ENCODE results near the gene TICRR. TPM values are rescaled to one million over a fixed set of nuclear protein-coding genes. Genes with fewer than 3 reads are reported as not detected.
A peak's percentile ranks its signal among the peaks of the same experiment; 100 is the strongest.

Gene TICRR
- polyA plus RNA-seq, 2 of the 4 experiments (the other 2 are of a cell fraction), result 7.8 to 11.6 TPM

DNA sequence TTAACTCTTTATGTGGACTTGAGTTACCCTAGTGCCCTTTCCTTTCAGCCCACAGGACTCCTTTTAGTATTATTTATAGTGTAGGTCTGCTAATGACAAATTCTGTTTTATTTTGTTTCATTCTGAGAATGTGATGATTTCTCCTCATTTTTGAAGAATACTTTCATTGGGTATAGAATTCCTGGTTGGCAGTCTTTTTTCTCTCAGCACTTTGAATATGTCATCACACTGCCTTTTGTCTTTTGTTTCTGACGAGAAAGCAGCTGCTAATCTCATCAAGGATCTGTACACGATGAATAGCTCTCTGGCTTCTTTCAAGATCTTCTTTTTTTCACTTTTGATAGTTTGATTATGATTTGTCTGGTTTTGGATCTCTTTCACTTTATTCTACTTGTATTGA lies 37.8 kb downstream of the TICRR start:
- DNase-seq (ENCODE audit: low read depth in 1 of 2, low spot score in 1 of 2), result no peak
- ATAC-seq, result no peak
- Histone ChIP-seq H3K27ac (no peak overlapping the region), H3K4me2 (no peak overlapping the region), H3K4me1 (no peaks in the 10 kb centered on the region), H3K4me3 (no peak overlapping the region), H3K9me3 (peaks cover 10% of the 10 kb centered on the region; the same call in 1 of the 3 replicates)
- FAIRE-seq, result no peak
- ChIA-PET POLR2A (no interaction called here), CTCF (interaction anchor here (0.8 to 2.3 kb wide), 3 partner anchors 14 to 117 kb away, joined by 3 to 7 read pairs (median 4); no protein-coding TSS in a partner anchor)
- TF ChIP-seq ZNF302 (CRISPR knock-in tag; IDR thresholded peaks at IDR 0.05), result no peak
- TF ChIP-seq MAFK (IDR thresholded peaks at IDR 0.05; ENCODE audit: partially characterized antibody), result no peak
- TF ChIP-seq CHD2 (IDR thresholded peaks at IDR 0.05; ENCODE audit: low read length, partially characterized antibody), result no peak
- no peak for TF ChIP-seq NR3C1 (IDR thresholded peaks at IDR 0.05)
- no peak for TF ChIP-seq CHD4 (IDR thresholded peaks at IDR 0.05; ENCODE audit: borderline replicate concordance)
- no peak for TF ChIP-seq EHF (CRISPR knock-in tag; IDR thresholded peaks at IDR 0.05)
- no peak for TF ChIP-seq HOXA7 (CRISPR knock-in tag; IDR thresholded peaks at IDR 0.05)
- TF ChIP-seq, protein P1, sequence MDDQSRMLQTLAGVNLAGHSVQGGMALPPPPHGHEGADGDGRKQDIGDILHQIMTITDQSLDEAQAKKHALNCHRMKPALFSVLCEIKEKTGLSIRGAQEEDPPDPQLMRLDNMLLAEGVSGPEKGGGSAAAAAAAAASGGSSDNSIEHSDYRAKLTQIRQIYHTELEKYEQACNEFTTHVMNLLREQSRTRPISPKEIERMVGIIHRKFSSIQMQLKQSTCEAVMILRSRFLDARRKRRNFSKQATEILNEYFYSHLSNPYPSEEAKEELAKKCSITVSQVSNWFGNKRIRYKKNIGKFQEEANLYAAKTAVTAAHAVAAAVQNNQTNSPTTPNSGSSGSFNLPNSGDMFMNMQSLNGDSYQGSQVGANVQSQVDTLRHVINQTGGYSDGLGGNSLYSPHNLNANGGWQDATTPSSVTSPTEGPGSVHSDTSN (IDR thresholded peaks at IDR 0.05), result no peak
- no peak for TF ChIP-seq BHLHE40 (IDR thresholded peaks at IDR 0.05; ENCODE audit: low read depth, low read length)
- no peak for TF ChIP-seq POLR2AphosphoS2 (conservative IDR thresholded peaks at IDR 0.05; ENCODE audit: low read length)
- TF ChIP-seq CTCF (IDR thresholded peaks at IDR 0.05), result no peak
- TF ChIP-seq MAZ (IDR thresholded peaks at IDR 0.05; ENCODE audit: borderline replicate concordance, low read depth, low read length), result no peak
- TF ChIP-seq EP300 (IDR thresholded peaks at IDR 0.05), result no peak
- TF ChIP-seq POLR2A (IDR thresholded peaks at IDR 0.05; ENCODE audit: low read length), result no peak
- no peak for TF ChIP-seq EHMT2 (IDR thresholded peaks at IDR 0.05; ENCODE audit: low read depth)
- no peak for TF ChIP-seq HMGXB4 (CRISPR knock-in tag; IDR thresholded peaks at IDR 0.05; ENCODE audit: borderline replicate concordance)
- no peak for TF ChIP-seq NFE2L2 (conservative IDR thresholded peaks at IDR 0.05; ENCODE audit: low read length)
- no peak for TF ChIP-seq CEBPB (IDR thresholded peaks at IDR 0.05)
- TF ChIP-seq, protein P2, sequence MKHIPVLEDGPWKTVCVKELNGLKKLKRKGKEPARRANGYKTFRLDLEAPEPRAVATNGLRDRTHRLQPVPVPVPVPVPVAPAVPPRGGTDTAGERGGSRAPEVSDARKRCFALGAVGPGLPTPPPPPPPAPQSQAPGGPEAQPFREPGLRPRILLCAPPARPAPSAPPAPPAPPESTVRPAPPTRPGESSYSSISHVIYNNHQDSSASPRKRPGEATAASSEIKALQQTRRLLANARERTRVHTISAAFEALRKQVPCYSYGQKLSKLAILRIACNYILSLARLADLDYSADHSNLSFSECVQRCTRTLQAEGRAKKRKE (CRISPR knock-in tag; IDR thresholded peaks at IDR 0.05; ENCODE audit: low read depth), result no peak
- no peak for TF ChIP-seq HDAC2 (IDR thresholded peaks at IDR 0.05)
- 92% methylated on average over 2 of the region's 2 CpGs for whole genome bisulfite sequencing (ENCODE audit: missing lambda C conversion rate)

DNA sequence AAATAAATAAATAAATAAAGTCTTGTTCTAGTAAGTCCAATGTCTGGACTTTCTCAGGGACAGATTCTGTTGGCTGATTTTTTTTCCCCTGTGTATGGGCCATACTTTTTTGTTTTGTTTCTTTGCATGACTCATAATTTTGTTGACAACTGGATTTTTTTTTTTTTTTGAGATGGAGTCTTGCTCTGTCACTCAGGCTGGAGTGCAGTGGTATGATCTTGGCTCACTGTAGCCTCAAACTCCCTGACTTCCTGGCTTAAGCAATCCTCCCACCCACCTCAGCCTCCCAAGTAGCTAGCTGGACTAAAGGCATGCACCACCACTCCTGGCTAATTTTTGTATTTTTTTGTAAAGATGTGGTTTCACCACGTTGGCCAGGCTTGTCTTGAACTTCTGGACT lies 38.9 kb downstream of the TICRR start:
- DNase-seq (ENCODE audit: low read depth in 1 of 2, low spot score in 1 of 2) (no peak), FAIRE-seq (no peak), ATAC-seq (no peak)
- no peak overlapping the region for H3K4me2 ChIP-seq
- H3K9me3 ChIP-seq, result peaks cover 10% of the 10 kb centered on the region; the same call in 1 of the 3 replicates
- WGBS (ENCODE audit: missing lambda C conversion rate), result 100% methylated on average over 1 of the region's 1 CpG
- H3K4me1 ChIP-seq, result no peaks in the 10 kb centered on the region
- no peak overlapping the region for H3K4me3 ChIP-seq
- no peak overlapping the region for H3K27ac ChIP-seq
- ChIA-PET POLR2A (no interaction called here), CTCF (interaction anchor here (1.7 to 2.3 kb wide), 4 partner anchors 12 to 256 kb away, joined by 4 to 9 read pairs (median 6); no protein-coding TSS in a partner anchor)
- TF ChIP-seq HOXA7 (CRISPR knock-in tag; IDR thresholded peaks at IDR 0.05) (no peak), SREBF2 (IDR thresholded peaks at IDR 0.05) (no peak), FOSL2 (IDR thresholded peaks at IDR 0.05) (no peak), FOSL2 (CRISPR knock-in tag; IDR thresholded peaks at IDR 0.05) (peak; percentile 39; the same call in 1 of the 2 replicates)
